ENCODE measurements around the gene HMSD.

DNA sequence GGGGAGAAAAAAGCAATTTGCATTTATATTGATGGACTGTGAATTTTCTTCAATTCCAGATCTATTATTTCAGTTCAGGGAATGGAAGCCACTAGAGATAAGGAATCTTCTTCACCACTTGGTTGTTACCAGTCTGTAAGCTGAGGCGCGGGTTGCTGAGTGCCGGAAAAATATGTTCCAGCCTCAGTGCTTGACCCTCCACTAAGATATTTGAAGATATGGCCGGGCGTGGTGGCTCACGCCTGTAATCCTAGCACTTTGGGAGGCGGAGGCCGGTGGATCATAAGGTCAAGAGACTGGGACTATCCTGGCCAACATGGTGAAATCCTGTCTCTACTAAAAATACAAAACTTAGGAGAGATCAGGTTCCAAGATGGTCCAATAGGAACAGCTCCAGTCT is 9.1 kb upstream of the HMSD start:
- TF ChIP-seq, protein P1, sequence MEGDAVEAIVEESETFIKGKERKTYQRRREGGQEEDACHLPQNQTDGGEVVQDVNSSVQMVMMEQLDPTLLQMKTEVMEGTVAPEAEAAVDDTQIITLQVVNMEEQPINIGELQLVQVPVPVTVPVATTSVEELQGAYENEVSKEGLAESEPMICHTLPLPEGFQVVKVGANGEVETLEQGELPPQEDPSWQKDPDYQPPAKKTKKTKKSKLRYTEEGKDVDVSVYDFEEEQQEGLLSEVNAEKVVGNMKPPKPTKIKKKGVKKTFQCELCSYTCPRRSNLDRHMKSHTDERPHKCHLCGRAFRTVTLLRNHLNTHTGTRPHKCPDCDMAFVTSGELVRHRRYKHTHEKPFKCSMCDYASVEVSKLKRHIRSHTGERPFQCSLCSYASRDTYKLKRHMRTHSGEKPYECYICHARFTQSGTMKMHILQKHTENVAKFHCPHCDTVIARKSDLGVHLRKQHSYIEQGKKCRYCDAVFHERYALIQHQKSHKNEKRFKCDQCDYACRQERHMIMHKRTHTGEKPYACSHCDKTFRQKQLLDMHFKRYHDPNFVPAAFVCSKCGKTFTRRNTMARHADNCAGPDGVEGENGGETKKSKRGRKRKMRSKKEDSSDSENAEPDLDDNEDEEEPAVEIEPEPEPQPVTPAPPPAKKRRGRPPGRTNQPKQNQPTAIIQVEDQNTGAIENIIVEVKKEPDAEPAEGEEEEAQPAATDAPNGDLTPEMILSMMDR (IDR thresholded peaks at IDR 0.05), result no peak
- TF ChIP-seq, protein P2, sequence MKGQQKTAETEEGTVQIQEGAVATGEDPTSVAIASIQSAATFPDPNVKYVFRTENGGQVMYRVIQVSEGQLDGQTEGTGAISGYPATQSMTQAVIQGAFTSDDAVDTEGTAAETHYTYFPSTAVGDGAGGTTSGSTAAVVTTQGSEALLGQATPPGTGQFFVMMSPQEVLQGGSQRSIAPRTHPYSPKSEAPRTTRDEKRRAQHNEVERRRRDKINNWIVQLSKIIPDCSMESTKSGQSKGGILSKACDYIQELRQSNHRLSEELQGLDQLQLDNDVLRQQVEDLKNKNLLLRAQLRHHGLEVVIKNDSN (CRISPR knock-in tag; IDR thresholded peaks at IDR 0.05), result no peak
- TF ChIP-seq, protein P3, sequence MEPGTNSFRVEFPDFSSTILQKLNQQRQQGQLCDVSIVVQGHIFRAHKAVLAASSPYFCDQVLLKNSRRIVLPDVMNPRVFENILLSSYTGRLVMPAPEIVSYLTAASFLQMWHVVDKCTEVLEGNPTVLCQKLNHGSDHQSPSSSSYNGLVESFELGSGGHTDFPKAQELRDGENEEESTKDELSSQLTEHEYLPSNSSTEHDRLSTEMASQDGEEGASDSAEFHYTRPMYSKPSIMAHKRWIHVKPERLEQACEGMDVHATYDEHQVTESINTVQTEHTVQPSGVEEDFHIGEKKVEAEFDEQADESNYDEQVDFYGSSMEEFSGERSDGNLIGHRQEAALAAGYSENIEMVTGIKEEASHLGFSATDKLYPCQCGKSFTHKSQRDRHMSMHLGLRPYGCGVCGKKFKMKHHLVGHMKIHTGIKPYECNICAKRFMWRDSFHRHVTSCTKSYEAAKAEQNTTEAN (CRISPR knock-in tag; IDR thresholded peaks at IDR 0.05), result no peak
- TF ChIP-seq, protein P4, sequence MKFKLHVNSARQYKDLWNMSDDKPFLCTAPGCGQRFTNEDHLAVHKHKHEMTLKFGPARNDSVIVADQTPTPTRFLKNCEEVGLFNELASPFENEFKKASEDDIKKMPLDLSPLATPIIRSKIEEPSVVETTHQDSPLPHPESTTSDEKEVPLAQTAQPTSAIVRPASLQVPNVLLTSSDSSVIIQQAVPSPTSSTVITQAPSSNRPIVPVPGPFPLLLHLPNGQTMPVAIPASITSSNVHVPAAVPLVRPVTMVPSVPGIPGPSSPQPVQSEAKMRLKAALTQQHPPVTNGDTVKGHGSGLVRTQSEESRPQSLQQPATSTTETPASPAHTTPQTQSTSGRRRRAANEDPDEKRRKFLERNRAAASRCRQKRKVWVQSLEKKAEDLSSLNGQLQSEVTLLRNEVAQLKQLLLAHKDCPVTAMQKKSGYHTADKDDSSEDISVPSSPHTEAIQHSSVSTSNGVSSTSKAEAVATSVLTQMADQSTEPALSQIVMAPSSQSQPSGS (CRISPR knock-in tag; IDR thresholded peaks at IDR 0.05; ENCODE audit: borderline replicate concordance, low read depth), result no peak
- TF ChIP-seq, protein P5, sequence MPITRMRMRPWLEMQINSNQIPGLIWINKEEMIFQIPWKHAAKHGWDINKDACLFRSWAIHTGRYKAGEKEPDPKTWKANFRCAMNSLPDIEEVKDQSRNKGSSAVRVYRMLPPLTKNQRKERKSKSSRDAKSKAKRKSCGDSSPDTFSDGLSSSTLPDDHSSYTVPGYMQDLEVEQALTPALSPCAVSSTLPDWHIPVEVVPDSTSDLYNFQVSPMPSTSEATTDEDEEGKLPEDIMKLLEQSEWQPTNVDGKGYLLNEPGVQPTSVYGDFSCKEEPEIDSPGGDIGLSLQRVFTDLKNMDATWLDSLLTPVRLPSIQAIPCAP (CRISPR knock-in tag; IDR thresholded peaks at IDR 0.05), result no peak
- TF ChIP-seq, protein P6, sequence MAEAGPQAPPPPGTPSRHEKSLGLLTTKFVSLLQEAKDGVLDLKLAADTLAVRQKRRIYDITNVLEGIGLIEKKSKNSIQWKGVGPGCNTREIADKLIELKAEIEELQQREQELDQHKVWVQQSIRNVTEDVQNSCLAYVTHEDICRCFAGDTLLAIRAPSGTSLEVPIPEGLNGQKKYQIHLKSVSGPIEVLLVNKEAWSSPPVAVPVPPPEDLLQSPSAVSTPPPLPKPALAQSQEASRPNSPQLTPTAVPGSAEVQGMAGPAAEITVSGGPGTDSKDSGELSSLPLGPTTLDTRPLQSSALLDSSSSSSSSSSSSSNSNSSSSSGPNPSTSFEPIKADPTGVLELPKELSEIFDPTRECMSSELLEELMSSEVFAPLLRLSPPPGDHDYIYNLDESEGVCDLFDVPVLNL (CRISPR knock-in tag; IDR thresholded peaks at IDR 0.05; ENCODE audit: borderline replicate concordance, low read depth), result no peak
- no peak for TF ChIP-seq RELA (CRISPR knock-in tag; IDR thresholded peaks at IDR 0.05; ENCODE audit: borderline replicate concordance)
